ENCODE results near the gene PTPRN2. TPM values are rescaled to one million over a fixed set of nuclear protein-coding genes. Genes with fewer than 3 reads are reported as not detected.

The PTPRN2 gene
- total and polyA plus RNA-seq, 9 of the 15 experiments (the other 6 are each of a cell fraction or from before 2014, with no cell fraction given): not detected

DNA sequence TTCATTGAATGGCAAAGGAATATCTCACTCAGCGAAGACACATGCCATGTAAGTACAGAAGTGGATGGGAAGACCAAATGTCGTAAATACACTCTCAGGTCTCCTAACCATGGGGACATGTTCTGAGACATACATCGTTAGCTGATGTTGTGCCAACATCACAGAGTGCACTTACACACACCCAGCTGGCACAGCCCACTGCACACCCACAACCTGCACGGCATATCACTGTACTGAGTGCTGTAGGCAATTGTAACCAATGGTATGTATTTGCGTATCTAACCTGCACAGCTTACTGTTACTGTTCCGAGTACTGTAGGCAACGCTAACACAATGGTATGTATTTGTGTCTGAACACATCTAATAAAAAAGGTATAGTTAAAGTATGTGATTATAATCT, 550.4 kb downstream of the PTPRN2 start:
- intact Hi-C loops (cut with micrococcal nuclease) (no loop called here), in situ Hi-C loops (cut with MboI) (no loop called here)
- Histone ChIP-seq H3K4me1 (replicated peaks in 1 of 2; ENCODE audit: control insufficient read depth in 2 of 2, insufficient read depth in 2 of 2, low read length in 2 of 2) (no peaks in the 10 kb centered on the region), H3K9me1 (ENCODE audit: control insufficient read depth, insufficient read depth, low read length) (no peaks in the 10 kb centered on the region), H3K27ac (ENCODE audit: extremely low read depth, low read depth, low read length) (no peak overlapping the region), H3K4me2 (ENCODE audit: insufficient read depth, low read length) (no peak overlapping the region), H4K20me1 (replicated peaks; ENCODE audit: control insufficient read depth, insufficient read depth, low read length) (no peaks in the 10 kb centered on the region), H3K9me3 (replicated peaks; ENCODE audit: control insufficient read depth, insufficient read depth, low read depth, low read length) (no peaks in the 10 kb centered on the region), H3K79me2 (ENCODE audit: control insufficient read depth, insufficient read depth, low read length) (no peaks in the 10 kb centered on the region), H3K4me3 (no peak overlapping the region), H3K9ac (ENCODE audit: insufficient read depth in 1 of 2, low read depth in 2 of 2, low read length in 2 of 2) (no peak overlapping the region), H3K36me3 (ENCODE audit: control insufficient read depth, insufficient read depth, low read length) (no peaks in the 10 kb centered on the region), H2AFZ (ENCODE audit: low read depth, low read length) (no peak overlapping the region), H3K27me3 (ENCODE audit: control insufficient read depth in 2 of 2, insufficient read depth in 2 of 2, low read length in 2 of 2) (peaks cover 3 to 21% of the 10 kb centered on the region in 2 experiments; a peak in 3 of 5 replicates)
- ChIA-PET CTCF (ENCODE audit: low intra/inter-chr PET ratio) (no interaction called here), POLR2A (interaction anchor here (0.6 to 0.7 kb wide), 2 partner anchors 11 to 1863 kb away, joined by 3 read pairs; no protein-coding TSS in a partner anchor)
- FAIRE-seq: no peak
- TF ChIP-seq HLTF (IDR thresholded peaks at IDR 0.05): no peak
- TF ChIP-seq CC2D1A (IDR thresholded peaks at IDR 0.05): no peak
- no peak for TF ChIP-seq MYBL2 (IDR thresholded peaks at IDR 0.05; ENCODE audit: low read depth)
- no peak for TF ChIP-seq MYBL2 (CRISPR knock-in tag; IDR thresholded peaks at IDR 0.05; ENCODE audit: borderline replicate concordance)
- no peak for ATAC-seq
- no TSS peak for BruUV-seq (replicated peaks)
- WGBS (ENCODE audit: insufficient coverage, low coverage, missing lambda C conversion rate): 2% methylated on average over 7 of the region's 7 CpGs
- DNase-seq (ENCODE audit: extremely low read depth in 1 of 4, low spot score in 3 of 4): no peak

DNA sequence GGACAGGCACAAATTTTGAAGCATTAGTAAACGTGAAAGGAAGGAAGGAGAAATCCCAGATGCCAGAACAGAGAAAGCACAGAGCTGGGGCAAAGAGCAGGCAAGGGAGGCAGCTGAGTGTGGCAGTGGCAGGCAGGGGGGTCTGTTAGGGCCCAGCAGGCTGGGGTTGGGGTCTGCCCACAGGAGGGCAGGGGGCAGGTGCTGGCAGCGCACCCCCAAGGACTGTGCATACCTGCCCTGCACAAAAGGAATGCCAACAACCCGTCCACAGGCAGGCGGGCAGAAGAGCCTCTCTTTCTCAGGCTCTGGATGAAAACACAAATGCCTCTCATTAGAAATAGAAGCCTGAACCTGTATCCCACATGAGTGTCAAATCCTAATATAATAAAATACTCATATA, 552.3 kb downstream of the PTPRN2 start:
- FAIRE-seq (no peak), DNase-seq (ENCODE audit: extremely low read depth in 1 of 4, low spot score in 3 of 4) (no peak), ATAC-seq (no peak)
- in situ Hi-C loops (cut with MboI): no loop called here
- POLR2A ChIA-PET: no interaction called here
- no peak overlapping the region for H3K4me2 ChIP-seq (ENCODE audit: insufficient read depth, low read length)
- H4K20me1 ChIP-seq (replicated peaks; ENCODE audit: control insufficient read depth, insufficient read depth, low read length): no peaks in the 10 kb centered on the region
- no TSS peak for BruUV-seq (replicated peaks)
- H3K4me1 ChIP-seq (replicated peaks in 1 of 2; ENCODE audit: control insufficient read depth in 2 of 2, insufficient read depth in 2 of 2, low read length in 2 of 2): no peaks in the 10 kb centered on the region
- no peaks in the 10 kb centered on the region for H3K79me2 ChIP-seq (ENCODE audit: control insufficient read depth, insufficient read depth, low read length)
- H3K9me1 ChIP-seq (ENCODE audit: control insufficient read depth, insufficient read depth, low read length): no peaks in the 10 kb centered on the region
- H3K9ac ChIP-seq (ENCODE audit: insufficient read depth in 1 of 2, low read depth in 2 of 2, low read length in 2 of 2): no peak overlapping the region
- H3K27ac ChIP-seq (ENCODE audit: extremely low read depth, low read depth, low read length): no peak overlapping the region
- intact Hi-C loops (cut with micrococcal nuclease): no loop called here
- no peak overlapping the region for H3K4me3 ChIP-seq
- TF ChIP-seq TOE1 (IDR thresholded peaks at IDR 0.05; ENCODE audit: borderline replicate concordance): no peak
- TF ChIP-seq TOE1 (CRISPR knock-in tag; IDR thresholded peaks at IDR 0.05; ENCODE audit: borderline replicate concordance, low read depth): no peak
- TF ChIP-seq, protein P1, sequence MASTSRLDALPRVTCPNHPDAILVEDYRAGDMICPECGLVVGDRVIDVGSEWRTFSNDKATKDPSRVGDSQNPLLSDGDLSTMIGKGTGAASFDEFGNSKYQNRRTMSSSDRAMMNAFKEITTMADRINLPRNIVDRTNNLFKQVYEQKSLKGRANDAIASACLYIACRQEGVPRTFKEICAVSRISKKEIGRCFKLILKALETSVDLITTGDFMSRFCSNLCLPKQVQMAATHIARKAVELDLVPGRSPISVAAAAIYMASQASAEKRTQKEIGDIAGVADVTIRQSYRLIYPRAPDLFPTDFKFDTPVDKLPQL (IDR thresholded peaks at IDR 0.05; ENCODE audit: extremely low read depth, insufficient read length): no peak
- TF ChIP-seq CBFA2T3 (IDR thresholded peaks at IDR 0.05): no peak
- TF ChIP-seq C11orf30 (IDR thresholded peaks at IDR 0.05; ENCODE audit: low read depth): no peak
- no peak for TF ChIP-seq ADNP (tag; IDR thresholded peaks at IDR 0.05)
- no peak for TF ChIP-seq RNF2 (IDR thresholded peaks at IDR 0.05)
- no peak for TF ChIP-seq FOXA1 (IDR thresholded peaks at IDR 0.05; ENCODE audit: borderline replicate concordance)
- no peak for TF ChIP-seq RFX7 (CRISPR knock-in tag; IDR thresholded peaks at IDR 0.05)
- TF ChIP-seq RB1 (IDR thresholded peaks at IDR 0.05; ENCODE audit: low read depth): no peak
- H2AFZ ChIP-seq (ENCODE audit: low read depth, low read length): no peak overlapping the region
- no peaks in the 10 kb centered on the region for H3K9me3 ChIP-seq (replicated peaks; ENCODE audit: control insufficient read depth, insufficient read depth, low read depth, low read length)
- WGBS (ENCODE audit: insufficient coverage, low coverage, missing lambda C conversion rate): 0% methylated on average over 4 of the region's 4 CpGs
- no peaks in the 10 kb centered on the region for H3K36me3 ChIP-seq (ENCODE audit: control insufficient read depth, insufficient read depth, low read length)
- CTCF ChIA-PET (ENCODE audit: low intra/inter-chr PET ratio): no interaction called here
- peaks cover 5 to 29% of the 10 kb centered on the region in 2 experiments; a peak in 3 of 5 replicates for H3K27me3 ChIP-seq (ENCODE audit: control insufficient read depth in 2 of 2, insufficient read depth in 2 of 2, low read length in 2 of 2)
